GM19468 (cell line): ENCODE data around the gene NUMA1.

Source experiments
- ATAC-seq: cut with Tn5 transposase; IDR thresholded peaks from one replicate; pipeline ENCODE4 v1.9.1; 2021; ENCODE audit warnings: mild to moderate bottlenecking, moderate library complexity, moderate number of reproducible peaks; ENCODE audit not compliant: unreplicated experiment; ENCODE audit errors: extremely low read depth

Gene NUMA1

DNA sequence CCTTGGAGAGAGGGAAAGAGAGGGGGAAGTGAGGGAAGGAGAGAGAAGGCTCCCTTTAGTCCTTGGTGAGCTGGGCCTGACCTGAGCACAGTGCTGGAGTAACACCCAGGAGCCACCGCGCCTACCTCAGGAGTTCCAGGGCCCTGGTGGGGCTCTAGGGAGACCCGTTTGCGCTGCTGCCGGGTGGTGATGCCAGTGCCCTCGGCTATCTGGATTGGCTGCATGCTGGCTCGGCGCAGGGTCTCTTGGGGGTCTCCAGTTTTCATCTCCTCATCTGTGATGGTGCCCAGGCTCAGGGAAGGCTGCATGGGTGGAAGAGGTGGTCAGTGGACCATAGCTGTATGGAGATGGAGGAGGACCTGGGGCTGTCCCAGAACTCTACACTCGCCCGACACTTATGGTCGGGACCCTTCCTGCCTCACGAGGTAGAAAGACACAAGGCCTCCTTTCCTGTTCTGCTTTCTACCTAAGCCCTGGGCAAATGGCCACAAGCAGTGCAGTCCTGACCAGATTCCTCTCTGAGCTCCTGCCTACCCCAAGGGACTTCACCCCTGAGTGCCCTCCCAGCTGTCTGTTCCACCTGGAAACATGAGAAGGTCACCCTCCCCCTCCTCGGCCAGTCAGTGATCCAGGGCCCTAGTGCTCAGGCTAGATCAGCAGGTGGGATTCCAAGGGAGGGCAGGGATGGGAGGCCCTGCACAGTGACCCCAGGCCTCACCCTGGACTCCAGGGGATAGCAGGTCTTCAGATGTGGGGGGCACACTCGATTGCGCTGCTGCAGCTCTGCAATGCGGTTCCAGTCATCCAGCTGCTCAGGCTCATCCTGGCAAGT, 75.6 kb downstream of the NUMA1 start:
- ATAC-seq, result no peak

DNA sequence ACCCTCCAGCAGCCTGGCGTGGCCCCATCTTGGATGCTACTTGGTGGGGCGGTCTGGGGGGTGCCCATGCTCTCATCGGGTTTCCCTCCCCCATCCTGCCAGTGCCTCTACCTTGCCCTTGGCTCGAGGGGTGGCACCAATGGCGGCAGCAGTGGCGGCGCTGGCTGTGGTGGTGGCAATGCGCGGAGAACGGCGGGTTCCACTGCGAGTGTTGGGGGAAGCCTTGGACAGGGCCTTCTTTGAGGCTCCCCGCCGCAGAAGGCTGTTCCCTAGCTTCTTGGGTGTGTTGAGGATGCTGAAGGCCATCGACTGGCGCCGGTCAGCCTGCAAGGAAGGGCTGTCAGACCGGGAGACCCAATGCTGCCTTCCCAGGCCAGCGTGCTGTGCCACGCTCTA, 76.6 kb downstream of the NUMA1 start:
- ATAC-seq, result no peak

DNA sequence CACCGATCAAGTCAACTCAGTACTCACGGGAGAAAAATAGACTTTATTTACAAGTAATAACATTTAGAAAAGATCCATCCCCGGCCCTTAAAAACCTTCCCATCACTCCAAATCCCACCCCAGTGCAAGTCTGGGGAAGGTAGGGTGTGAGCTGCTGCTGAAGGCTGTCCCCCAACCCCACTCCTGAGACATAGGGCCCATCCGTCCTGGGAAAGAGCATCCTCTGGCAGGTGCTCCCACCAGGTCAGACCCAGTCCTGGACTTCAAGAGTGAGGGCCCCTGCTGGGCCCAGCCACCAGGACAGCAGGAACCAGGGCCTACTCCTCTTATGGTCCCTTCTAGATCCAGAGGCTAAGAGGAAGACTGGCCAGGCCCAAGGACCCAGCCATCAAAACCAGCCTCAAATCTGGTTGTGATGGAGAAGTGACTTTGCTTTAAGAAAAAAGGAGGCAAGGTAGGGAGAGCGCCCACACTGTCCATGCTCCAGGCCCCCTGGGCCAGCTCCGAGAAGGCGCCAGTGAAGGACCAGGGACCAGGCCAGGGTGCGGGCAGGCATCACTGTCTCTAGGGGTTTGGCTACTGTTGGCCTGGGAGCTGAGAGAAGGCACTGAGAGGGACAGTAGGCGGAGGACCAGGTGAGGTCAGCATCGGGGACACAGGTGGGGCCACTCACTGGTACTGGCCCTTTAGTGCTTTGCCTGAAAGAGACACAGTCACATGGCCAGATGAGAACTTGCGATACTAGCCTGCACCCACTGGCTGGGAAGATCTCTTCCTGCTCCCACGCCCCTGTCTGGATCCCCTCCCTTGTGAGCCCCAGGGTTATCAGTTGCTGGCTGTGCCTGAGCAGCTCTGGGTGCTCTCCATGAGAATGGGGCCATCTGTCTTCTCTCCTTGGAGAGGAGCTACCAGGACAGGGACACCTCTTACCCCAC, 77.2 kb downstream of the NUMA1 start:
- no peak for ATAC-seq

DNA sequence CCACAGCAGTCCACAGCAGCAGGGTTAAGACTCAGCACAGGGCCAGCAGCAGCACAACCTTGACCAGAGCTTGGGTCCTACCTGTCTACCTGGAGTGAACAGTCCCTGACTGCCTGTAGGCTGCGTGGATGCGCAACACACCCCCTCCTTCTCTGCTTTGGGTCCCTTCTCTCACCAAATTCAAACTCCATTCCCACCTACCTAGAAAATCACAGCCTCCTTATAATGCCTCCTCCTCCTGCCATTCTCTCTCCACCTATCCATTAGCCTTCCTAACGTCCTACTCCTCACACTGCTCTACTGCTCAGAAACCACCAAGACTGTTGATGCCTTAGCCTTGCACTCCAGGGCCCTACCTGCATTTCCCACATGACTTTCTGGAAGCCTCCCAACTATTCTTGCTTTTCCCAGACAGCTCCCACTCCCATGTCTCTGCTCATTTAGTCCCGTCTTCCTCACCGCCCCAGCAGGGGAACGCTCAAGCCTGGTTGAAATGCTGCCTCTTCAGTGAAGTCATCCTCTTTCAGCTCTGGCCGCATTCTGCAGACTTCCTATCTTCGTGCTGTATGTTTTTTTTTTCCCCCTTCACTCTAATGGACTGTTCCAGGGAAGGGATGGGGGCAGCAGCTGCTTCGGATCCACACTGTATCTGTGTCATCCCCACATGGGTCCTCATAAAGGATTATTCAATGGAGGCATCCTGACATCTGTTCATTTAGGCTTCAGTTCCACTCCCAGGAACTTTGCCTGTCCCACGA, 78.3 kb downstream of the NUMA1 start:
- ATAC-seq, result no peak

DNA sequence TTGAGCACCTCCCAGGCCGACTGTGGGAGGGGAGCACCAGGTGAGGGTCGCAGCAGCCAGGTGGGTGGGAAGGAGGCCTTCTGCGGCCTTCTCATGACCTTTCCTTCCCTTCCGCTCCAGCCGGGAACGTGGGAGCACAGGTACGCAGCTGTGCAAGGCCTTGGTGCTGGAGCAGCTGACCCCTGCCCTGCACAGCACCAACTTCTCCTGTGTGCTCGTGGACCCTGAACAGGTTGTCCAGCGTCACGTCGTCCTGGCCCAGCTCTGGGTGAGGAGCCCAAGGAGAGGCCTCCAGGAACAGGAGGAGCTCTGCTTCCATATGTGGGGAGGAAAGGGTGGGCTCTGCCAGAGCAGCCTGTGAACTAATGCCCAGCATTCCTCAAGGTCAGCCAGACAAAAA, 79.1 kb downstream of the NUMA1 start:
- ATAC-seq, result no peak

DNA sequence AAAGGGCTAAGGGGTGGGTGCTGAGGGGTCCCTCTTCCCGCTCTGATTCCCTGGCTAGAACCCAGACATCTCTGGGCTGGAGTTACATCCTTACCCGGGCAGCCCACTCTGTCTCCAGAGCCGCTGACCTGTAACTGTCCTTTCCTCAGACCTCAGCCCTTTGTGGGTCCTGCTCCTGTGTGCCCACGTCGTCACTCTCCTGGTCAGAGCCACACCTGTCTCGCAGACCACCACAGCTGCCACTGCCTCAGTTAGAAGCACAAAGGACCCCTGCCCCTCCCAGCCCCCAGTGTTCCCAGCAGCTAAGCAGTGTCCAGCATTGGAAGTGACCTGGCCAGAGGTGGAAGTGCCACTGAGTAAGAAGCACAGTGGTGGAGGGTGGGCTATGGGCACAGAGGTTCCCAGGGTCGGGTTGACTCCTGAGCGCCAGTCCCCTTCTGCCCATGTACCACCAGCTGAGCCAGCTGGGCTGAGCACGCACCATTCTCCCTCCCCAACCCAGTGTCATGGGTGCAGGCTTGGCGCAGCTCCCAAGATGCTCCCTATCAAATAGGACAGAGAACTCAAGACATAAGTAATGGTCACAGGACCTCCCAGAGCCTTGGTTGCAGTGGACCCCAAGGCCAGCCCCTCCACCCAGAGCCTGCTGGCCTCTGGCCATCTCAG, 80.0 kb downstream of the NUMA1 start:
- no peak for ATAC-seq

DNA sequence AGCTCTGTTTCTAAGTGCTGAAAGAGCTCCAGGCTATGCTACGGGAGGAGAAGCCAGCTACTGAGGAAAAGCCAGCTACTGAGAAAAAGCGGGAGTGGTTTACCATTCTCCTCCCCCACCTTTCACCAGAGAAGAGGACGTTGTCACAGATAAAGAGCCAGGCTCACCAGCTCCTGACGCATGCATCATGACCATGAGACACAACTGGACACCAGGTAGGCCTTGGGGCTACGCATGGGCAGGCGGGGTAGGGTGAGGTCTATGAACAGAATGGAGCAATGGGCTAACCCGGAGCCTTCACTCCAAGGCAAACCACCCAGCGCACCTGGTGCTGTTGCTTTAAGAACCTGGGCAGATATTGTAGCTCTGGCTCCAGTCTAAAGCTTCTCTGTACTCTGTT, 80.5 kb downstream of the NUMA1 start:
- ATAC-seq, result no peak

DNA sequence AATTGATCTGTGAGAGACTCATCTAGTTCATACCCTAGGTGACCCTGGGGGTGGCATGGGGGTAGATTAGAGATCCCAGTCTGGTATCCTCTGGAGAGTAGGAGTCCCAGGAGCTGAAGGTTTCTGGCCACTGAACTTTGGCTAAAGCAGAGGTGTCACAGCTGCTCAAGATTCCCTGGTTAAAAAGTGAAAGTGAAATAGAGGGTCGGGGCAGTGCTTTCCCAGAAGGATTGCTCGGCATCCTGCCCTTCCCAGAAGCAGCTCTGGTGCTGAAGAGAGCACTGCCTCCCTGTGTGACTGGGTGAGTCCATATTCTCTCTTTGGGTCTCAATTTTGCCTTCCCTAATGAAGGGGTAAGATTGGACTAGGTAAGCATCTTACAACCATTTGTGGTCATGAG, 81.0 kb downstream of the NUMA1 start:
- no peak for ATAC-seq

DNA sequence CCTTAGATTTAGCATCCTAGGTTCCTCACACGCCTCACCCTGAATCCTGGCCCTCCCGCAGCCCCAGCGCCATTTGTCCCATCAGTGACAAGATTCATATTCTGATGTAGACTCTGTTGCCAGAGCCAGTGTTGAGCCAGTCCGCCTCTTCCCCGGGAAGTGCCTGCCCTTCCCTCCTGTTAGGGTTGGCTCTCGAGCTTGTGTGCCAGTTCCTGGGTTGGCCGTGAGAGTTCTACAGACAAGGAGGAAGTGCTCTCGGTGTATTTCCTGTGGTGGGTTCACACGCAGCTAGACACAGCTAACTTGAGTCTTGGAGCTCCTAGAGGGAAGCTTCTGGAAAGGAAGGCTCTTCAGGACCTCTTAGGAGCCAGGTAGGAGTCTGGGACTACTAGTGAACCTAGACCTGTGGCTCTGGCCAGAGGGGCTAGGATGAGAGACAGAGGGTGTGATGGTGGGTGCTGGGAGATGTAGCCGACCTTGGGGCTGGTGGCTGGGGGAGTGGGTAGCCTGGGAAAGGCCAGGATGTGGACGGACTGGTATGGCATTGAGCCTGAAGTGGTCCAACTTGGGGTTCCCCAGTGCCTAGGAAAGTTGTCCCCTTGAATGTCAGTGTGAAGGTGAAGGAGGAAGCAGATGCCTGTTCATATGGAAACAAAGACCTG, 81.6 kb downstream of the NUMA1 start, which contains the start of gene IL18BP:
IL18BP (plus strand) TSS at position 261 of the 662 bp plus-strand sequence. CDS start 1,076 bp downstream, outside the sequence.
- ATAC-seq, result no peak

DNA sequence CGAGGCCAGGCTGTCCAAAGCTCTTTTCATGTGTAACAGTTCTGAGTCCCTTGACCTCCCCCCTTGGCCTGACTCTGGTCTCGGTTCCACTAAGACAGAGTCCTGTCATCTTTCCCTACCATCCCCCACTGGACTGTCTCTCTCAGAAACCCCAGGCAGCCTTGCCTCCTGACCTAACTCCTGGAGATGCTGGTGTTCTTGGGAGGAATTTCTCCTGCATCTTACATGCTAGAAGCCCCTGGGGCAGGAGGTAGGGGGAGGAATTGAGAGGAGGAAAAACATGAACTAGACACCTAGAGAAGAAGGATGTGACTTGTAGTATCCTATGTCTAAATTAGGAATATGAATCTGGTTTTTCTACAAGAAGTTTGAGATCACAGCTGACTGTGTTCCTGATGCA, 82.3 kb downstream of the NUMA1 start:
- no peak for ATAC-seq

DNA sequence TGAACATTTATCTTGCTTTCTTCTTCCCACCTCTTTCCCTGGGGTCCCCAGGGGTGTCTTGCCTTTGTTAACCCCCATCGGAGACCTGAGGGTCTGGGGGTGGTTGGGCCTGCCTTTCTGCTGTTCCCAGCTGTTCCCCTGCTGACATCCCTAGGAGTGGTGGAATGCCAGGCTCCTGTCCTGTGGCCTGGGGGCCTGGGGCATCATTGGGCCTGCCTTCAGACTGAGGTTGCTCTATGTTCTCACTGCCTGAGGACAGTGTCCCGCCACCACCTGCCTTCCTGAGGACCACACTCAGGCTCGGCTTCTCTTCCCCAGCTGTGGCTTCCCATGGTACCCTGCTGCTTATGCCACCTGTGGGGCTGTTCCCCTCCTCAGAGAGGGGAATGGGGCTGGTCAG, 82.7 kb downstream of the NUMA1 start:
- no peak for ATAC-seq

DNA sequence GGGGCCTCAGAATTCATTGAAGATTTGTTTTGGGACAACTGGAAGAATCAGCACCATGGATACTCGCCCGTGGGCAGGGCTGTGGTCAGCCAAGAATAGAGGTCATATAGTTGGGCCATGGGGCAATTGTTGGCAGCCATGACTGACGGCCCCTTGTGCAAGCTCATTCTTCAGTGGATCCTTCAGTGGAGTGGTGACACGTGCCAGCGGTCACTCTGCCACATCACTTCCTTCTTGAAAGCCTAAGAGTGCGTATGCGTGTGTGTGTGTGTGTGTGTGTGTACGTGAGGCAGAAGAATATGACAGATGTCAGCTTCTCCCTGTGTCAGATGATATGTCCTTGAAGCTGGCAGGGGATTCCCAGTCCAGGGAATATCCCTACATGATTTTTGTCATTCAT, 83.4 kb downstream of the NUMA1 start:
- ATAC-seq, result no peak

DNA sequence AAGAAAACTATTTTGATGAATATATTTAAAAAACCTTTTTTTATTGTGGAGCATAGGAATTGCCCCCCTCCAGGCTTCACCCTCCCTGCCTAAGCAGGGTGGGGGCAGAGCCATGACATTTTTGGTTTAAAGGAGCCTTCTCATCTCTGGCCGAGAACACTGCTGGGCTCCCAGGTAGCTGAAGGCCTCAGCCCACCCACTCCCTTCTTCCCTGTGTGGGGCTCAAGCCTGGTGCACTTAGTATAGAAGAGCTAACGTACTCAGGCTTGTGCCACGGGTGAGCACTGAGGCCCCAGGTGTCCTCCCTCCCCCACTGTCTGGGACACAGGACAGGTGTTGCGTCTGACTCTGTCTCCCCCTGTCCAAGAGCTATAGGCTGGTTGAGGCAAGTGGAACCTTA, 83.8 kb downstream of the NUMA1 start:
- no peak for ATAC-seq

DNA sequence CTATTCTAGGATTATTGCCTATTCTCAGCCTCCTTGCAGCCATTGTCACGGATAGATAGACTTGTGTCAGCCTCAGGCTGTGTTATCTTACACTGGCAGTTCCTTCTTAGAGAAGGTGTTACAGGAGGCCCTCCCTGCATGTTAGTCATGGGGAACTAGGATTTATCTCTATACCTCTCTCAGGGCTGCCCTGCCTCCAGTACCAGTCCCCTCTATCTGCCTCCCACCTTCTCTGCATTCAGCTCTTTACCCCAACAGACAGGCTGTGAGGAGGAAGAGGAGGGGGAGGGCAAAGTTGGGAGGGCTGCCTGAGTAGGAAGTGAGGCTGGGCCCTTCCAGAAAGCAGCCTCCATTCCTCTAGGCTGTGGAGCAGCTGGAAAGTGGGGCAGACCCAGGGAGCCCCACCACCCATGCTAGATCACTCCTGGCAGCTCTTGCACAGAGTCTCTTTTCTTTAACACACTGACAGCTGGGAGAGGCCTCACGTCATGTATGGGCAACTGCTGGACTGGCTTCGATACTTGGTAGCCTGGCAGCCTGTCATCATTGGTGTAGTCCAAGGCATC, 84.5 kb downstream of the NUMA1 start:
- ATAC-seq, result no peak

DNA sequence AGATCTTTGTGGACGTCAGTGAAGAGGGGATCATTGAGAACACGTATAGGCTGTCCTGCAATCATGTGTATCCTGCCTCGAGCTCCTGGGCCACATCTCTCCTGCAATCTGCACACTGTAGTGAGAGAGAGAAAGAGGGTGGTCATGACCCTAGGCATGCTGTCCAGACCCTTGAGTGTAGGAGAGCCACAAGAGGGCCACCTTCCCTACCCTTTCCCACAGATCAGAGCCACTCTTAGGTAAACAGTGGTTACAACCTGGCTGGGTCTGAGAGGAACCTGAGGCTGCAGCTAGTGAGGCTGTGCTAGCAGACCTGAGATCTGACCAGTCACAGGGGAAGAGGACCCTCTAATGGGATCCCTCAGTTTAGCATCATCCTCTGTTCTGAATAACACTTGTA, 85.6 kb downstream of the NUMA1 start:
- no peak for ATAC-seq

DNA sequence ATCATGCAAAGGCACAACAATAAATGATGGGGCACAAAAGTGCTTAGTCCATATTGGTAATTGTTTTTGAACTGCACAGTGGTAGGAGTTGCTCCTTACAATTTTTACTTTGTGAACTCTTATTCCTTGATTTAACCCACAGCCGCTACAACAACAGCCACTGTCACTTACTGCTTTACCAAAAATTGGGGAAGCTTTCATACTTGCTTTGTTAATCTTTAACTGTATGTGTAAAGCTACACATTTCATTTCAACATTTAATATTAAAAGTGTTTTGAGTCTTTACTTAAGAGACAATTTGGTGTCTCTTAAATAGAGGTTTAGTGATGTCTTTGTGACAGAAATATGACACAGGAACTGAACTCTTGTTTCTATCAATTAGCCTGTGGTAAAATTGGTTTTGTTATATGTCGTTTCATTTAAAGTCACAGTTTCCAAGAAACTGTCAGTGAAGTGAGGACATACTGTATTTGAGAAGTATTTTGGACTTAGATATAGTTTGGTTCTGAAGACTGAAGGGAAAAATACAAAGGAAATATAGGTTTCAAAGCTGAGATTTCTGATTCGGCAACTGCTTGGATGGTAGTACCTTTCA, 88.1 kb downstream of the NUMA1 start:
- no peak for ATAC-seq

DNA sequence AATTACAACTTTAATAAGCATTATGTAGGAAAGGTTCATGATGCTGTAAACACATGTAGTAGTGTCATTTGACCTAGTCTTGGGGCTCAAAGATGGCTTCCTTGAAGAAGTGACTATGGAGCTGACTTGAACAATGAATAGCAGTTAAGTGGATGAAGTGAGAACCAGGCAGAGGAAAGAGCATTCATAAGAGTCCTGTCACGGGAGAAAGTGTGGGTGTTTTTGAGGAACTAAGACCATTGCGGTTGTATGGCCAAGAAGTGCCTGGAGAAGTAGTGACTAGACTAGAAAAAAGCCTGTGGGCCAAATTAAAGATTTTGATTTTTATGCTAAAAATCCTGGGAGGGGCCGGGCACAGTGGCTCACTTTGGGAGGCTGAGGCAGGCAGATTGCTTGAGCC, 88.8 kb downstream of the NUMA1 start:
- peak; percentile 58 for ATAC-seq

DNA sequence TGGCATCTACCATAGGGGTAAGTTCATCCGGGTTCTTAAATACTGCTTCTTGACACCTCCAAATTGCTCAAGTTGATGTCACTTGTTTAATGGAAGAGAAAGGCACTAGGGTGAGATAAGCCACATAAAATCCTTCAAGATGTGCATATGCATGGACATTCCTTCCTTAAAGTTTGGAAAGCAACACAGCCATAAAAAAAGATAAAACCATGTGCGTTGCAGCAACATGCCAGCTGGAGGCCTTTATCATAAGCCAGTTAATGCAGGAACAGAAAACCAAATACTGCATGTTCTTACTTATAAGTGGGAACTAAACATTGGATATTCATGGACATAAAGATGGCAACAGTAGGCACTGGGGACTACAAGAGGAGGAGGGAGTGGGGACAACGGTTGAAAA, 89.6 kb downstream of the NUMA1 start:
- ATAC-seq, result no peak

DNA sequence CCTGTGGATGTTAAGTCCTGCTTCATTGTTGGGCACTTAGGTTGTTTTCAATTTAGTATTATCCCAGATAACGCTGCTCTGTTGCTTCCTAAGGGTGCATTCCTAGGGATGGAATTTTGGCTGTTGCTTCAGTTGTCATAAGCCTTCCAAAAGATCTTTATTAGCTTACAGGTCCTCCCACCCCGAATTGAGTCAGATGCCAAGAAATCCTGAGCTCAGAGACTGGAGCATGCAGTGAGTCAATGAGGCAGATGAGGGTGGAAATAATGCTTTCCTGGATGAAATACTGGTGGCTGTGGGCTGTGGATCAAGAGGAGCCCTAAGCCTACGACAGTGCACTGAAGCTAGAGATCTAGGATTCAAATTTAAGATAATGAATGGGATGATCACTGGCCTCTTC, 92.3 kb downstream of the NUMA1 start:
- ATAC-seq, result no peak
